ENCODE results near the gene GLT8D2.

- TF ChIP-seq CTCF (IDR thresholded peaks at IDR 0.05): no peak
- no peak for TF ChIP-seq EZH2 (IDR thresholded peaks at IDR 0.05; ENCODE audit: borderline replicate concordance, insufficient read depth, low read depth, low read length, poor library complexity, severe bottlenecking)
These were observed 23.0 kb downstream of the GLT8D2 start for GRCh38 chr12:104026841-104027599.

Data from B cell (primary cell).